Transverse colon (tissue), 4 donors: Measurements from ENCODE around the gene SCYGR7. TPM values are rescaled to one million over a fixed set of nuclear protein-coding genes. Genes with fewer than 3 reads are reported as not detected.

Source experiments
- DNase-seq: peaks from one replicate; pipeline ENCODE4 v3.0.0-alpha.2; 2019
- H3K27ac ChIP-seq, 4 donors: fragments of 200-600 bp; sonication (generic); 2 replicates each; pipeline ENCODE4 v1.5.1; 2016 to 2018; ENCODE audit warnings: inconsistent platforms in 4 of 4
- H3K27me3 ChIP-seq: fragments of 200-600 bp; sonication (generic); 2 replicates; pipeline ENCODE4 v1.5.1; 2017; ENCODE audit warnings: inconsistent platforms
- H3K36me3 ChIP-seq, 4 donors: fragments of 200-600 bp; sonication (generic); 2 replicates each; pipeline ENCODE4 v1.5.1; 2017 to 2019; ENCODE audit warnings: inconsistent platforms in 4 of 4
- H3K4me1 ChIP-seq, 4 donors: fragments of 200-600 bp; sonication (generic); 2 replicates each; pipeline ENCODE4 v1.5.1; 2017 to 2020; ENCODE audit warnings: inconsistent platforms in 4 of 4
- H3K4me3 ChIP-seq, 4 donors: fragments of 200-600 bp; sonication (generic); 1 replicate in 1 of 4; 2 replicates in 3 of 4; pipeline versions ENCODE4 v1.5.1 to v1.6.1; 2017 to 2019; ENCODE audit warnings: inconsistent platforms in 4 of 4
- H3K9me3 ChIP-seq, 2 donors: fragments of 200-600 bp; sonication (generic); 2 replicates each; pipeline ENCODE4 v1.5.1; 2017 to 2019; ENCODE audit warnings: inconsistent platforms in 2 of 2
- CTCF ChIP-seq, 5 experiments: fragments of 200-600 bp in 3 of 5; fragments of 450-650 bp in 2 of 5; sonication (generic) in 3 of 5; IDR thresholded peaks; 1 replicate in 2 of 5; 2 replicates in 3 of 5; pipeline ENCODE4 v1.5.1; 2016 to 2017; ENCODE audit warnings: antibody characterized with exemption in 5 of 5, inconsistent platforms in 3 of 5, mild to moderate bottlenecking in 2 of 5, moderate library complexity in 1 of 5
- EP300 ChIP-seq: sonication (generic); formaldehyde crosslinking; IDR thresholded peaks from one replicate; pipeline ENCODE4 v1.6.1; 2017; ENCODE audit warnings: antibody characterized with exemption, low read depth
- POLR2A ChIP-seq: fragments of 450-650 bp; IDR thresholded peaks from one replicate; pipeline ENCODE4 v1.6.1; 2016; ENCODE audit warnings: antibody characterized with exemption, mild to moderate bottlenecking, moderate library complexity
- POLR2AphosphoS5 ChIP-seq, 3 donors: sonication (generic); formaldehyde crosslinking; IDR thresholded peaks; one replicate each; pipeline ENCODE4 v1.6.1; 2016; ENCODE audit warnings: antibody characterized with exemption in 3 of 3
- WGBS, 2 donors: methylation state at CpG; one replicate each; pipeline ENCODE4 v1.1.5; 2018; ENCODE audit warnings: low coverage in 1 of 2; 5-methylcytosine and 5-hydroxymethylcytosine counted together
- in situ Hi-C, 4 donors: fragments of 200-750 bp; cut with MboI; loops; one replicate each; pipeline versions ENCODE4 v1.15.0 to v1.15.1; 2017; ENCODE audit warnings: low sequenced_read_pairs in 3 of 4, low pct_ligation_motif_present in 1 of 4, low pct_unique_long_range_greater_than_20kb in 1 of 4
- intact Hi-C: fragments of 100-400 bp; cut with DNase I; formaldehyde crosslinking; loops from one replicate; pipeline ENCODE4 v1.15.1; 2023; ENCODE audit warnings: low total_unique reads
- total RNA-seq, 4 donors: library from RNA; depleted of rRNA; stranded (reverse); fragments of >200 nt; gene quantifications; one replicate each; pipeline ENCODE4 v1.1.0, GENCODE V29; 2016

SCYGR7 gene
- total RNA-seq, 4 donors from 2014 or later, result not detected

GRCh38 chr2:227710986-227711385 is 17.1 kb upstream of the SCYGR7 start:
- no peak for DNase-seq
- 93 to 96% methylated on average over 6 to 7 of the region's 7 CpGs for whole genome bisulfite sequencing, 2 donors
- intact Hi-C loops (no loop called here), in situ Hi-C loops (no loop called here)
- H3K27ac ChIP-seq, result no peak overlapping the region
- H3K9me3 ChIP-seq, result no peaks in the 10 kb centered on the region
- H3K27me3 ChIP-seq, result no peaks in the 10 kb centered on the region
- H3K36me3 ChIP-seq, result no peaks in the 10 kb centered on the region
- H3K4me3 ChIP-seq, result no peak overlapping the region
- H3K4me1 ChIP-seq, result peaks cover 0 to 14% (median 3%) of the 10 kb centered on the region in 4 donors
- TF ChIP-seq POLR2AphosphoS5 (IDR thresholded peaks at IDR 0.05) (no peak), EP300 (no peak), CTCF (IDR thresholded peaks at IDR 0.05) (no peak), POLR2A (no peak)

GRCh38 chr2:227713291-227713690 is 14.8 kb upstream of the SCYGR7 start:
- 96% methylated on average over 1 of the region's 1 CpG; no CpG with 5 or more reads in 1 of the 2 donors for WGBS, 2 donors
- TF ChIP-seq POLR2AphosphoS5 (IDR thresholded peaks at IDR 0.05), result no peak
- no peak for TF ChIP-seq CTCF (IDR thresholded peaks at IDR 0.05)
- TF ChIP-seq POLR2A, result no peak
- no peak for TF ChIP-seq EP300
- no peaks in the 10 kb centered on the region for H3K9me3 ChIP-seq
- no peaks in the 10 kb centered on the region for H3K27me3 ChIP-seq
- H3K4me3 ChIP-seq, result no peak overlapping the region
- in situ Hi-C loops, result no loop called here
- DNase-seq, result no peak
- no peaks in the 10 kb centered on the region for H3K36me3 ChIP-seq
- intact Hi-C loops, result no loop called here
- H3K27ac ChIP-seq, result no peak overlapping the region
- H3K4me1 ChIP-seq, result peaks cover 3 to 9% (median 3%) of the 10 kb centered on the region in 4 donors

GRCh38 chr2:227716501-227716900 is 11.6 kb upstream of the SCYGR7 start:
- WGBS, 2 donors, result 64 to 100% methylated on average over 2 of the region's 2 CpGs
- TF ChIP-seq CTCF (IDR thresholded peaks at IDR 0.05) (no peak), POLR2AphosphoS5 (IDR thresholded peaks at IDR 0.05) (no peak), POLR2A (no peak), EP300 (no peak)
- in situ Hi-C loops (no loop called here), intact Hi-C loops (no loop called here)
- DNase-seq, result no peak
- Histone ChIP-seq H3K4me1 (peaks cover 5 to 13% (median 9%) of the 10 kb centered on the region in 4 donors), H3K27ac (no peak overlapping the region), H3K4me3 (no peak overlapping the region), H3K9me3 (no peaks in the 10 kb centered on the region), H3K36me3 (no peaks in the 10 kb centered on the region), H3K27me3 (no peaks in the 10 kb centered on the region)

GRCh38 chr2:227717687-227718567 is 10.2 kb upstream of the SCYGR7 start, which contains the start of gene SLC19A3:
Gene SLC19A3, minus strand, starts transcription at chr2:227718028. Its CDS starts 15,710 bp downstream, at chr2:227702318.
- H3K27ac ChIP-seq, result peak within 1 kb of the TSS; percentile 66 to 72 (median 69)
- H3K4me3 ChIP-seq, result peak within 1 kb of the TSS; percentile 26 to 48 (median 42)
- H3K27me3 ChIP-seq, result no peaks in the 10 kb centered on the region
- intact Hi-C loops, result no loop called here
- TF ChIP-seq POLR2A (no peak), POLR2AphosphoS5 (IDR thresholded peaks at IDR 0.05) (peak in 1 of 3 donors; percentile 23)
- peaks cover 10 to 15% (median 13%) of the 10 kb centered on the region in 4 donors for H3K4me1 ChIP-seq
- peak; percentile 93 for DNase-seq
- H3K36me3 ChIP-seq, result no peaks in the 10 kb centered on the region
- no peaks in the 10 kb centered on the region for H3K9me3 ChIP-seq
- WGBS, 2 donors, result 17 to 30% methylated on average over 3 to 35 of the region's 35 CpGs
- in situ Hi-C loops, result no loop called here
